Fibroblast of peridontal ligament (primary cell): ENCODE data around the gene AFDN.

Experiments
- DNase-seq: peaks from one replicate; pipeline ENCODE4 v3.0.0-alpha.2; 2010; ENCODE audit errors: extremely low read depth

AFDN gene

DNA sequence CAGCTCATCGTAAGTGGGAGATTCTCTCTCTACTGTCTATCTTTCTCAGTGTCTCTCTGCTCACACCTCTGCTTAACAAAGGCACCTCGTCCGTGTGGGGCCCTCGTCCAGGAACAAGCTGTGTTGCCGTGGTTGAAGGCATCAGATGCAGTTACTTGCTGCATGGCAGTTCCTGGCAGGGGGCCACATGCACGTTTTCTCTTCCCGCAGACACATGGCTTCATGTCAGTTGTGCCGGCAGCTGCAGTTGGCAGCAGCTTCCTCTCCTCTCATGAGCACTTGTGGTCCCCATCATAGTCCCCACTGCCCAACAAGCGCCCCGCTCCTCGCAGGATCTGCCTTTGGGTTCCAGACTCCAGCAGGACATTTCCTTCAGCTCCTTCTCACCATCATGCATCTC, 7.1 kb upstream of the AFDN start:
- no peak for DNase-seq

GRCh38 chr6:167820681-167821080, 6.0 kb upstream of the AFDN start:
- DNase-seq: no peak

DNA sequence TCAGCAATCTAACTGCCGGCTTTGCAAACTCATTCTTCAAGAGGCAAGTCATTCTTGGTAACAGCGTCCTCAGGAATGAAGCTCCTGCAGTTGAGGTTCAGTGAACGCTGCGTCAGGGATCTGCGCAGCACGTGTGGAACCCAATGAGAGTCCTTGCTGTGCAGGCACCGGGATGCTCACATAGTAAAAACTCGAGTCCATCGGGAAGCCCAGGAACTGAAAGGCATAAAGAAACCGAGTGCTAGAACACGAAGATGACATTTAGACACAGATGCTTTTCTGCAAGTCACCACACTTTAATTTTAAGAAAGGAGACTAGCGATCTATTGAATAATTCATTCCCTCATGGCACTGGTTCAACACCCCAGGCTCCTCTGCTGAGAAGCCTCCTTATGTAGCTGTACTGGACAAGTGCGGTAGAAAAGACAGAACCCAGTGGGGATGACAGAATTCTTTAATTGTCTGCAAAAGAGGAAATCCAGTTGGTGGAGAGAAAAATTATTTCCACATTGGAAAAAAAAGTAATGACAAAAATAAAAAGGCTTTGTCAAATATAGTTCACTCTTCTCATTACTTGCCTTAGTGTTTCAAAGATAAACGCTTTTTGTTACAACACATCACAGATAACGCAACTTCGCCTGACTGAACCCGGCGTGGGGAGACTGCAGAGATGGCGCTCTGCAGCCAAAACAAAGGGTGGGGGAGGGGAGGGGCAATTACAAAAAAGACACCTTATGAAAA, 1.9 kb upstream of the AFDN start:
- DNase-seq: peak; percentile 20

DNA sequence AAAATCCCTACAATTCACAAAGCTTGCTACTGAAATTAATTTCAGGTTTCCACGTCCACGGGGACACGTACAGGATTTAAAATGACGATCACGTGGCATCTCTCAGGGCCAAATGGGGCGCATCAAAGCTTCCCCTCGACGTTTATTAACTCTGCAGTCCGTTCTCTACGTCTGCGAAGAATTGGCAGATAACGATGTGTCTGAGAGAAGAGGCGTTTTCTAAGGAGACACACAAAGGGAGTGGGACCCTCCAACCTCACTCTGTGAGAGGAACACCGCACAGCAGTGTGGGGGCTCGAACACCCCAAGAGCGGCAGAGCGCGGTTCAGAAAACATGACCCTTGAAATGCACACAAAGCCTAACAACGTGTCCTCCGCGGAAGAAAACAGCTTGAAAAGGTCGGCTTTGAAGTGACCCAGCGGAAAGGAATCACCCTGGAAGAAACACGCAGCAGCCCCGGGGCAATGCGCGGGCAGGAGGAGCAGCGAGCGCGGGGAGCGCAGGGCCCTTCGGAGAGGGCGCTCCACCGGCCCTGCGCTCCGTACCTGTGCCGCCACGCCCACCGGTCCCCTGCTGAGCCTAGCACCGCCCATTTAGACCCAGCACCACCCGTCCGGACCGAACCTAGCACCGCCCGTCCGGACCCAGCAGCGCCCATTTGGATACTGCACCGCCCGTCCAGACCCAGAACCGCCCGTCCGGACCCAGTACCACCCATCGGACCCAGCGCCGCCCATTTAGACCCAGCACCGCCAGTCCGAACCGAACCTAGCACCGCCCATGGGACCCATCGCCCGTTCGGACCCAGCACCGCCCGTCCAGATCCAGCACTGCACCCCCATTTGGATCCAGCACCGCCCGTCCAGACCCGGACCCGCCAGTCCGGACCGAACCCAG, 1.1 kb upstream of the AFDN start:
- peak; percentile 15 for DNase-seq

- peak; percentile 23 for DNase-seq
Measured at GRCh38 chr6:167826230-167826895, 348 bp upstream of the AFDN start.

DNA sequence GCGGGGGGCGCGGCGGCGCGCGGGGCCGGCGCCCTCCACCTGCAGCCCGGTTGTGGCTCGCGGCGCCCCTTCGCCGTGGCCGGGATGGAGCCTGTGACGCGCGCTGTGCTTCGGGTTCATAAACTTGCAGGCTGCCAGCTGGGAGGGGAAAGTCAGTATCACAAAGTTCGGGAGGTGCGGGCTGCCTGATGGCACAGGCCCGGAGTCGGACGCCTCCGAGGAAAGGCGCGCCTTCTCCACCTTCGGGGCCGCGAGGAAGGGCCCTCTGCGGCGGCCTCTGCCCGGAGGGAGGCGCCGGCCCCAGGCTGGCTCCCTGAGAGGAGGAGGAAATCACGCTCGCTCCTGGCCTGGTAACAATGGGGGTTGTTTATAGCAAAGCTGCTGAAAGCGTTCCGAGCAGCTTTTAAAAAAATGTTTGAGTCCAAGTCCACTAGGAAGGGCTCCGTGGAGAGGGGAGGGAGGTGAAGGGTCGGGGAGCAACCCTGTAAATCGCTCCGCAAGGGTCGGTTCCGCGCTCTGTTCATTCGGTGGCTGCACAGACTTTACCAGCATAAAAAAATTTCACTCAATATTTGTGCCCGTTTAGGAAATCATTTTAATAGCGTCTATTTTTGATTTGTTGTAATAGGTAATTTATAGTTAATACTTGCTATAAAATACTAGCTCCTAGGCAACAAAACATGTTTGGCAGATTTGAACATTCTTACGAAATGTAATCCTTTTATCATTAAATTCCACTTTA, 1.0 kb downstream of the AFDN start:
- DNase-seq: peak; percentile 33

DNA sequence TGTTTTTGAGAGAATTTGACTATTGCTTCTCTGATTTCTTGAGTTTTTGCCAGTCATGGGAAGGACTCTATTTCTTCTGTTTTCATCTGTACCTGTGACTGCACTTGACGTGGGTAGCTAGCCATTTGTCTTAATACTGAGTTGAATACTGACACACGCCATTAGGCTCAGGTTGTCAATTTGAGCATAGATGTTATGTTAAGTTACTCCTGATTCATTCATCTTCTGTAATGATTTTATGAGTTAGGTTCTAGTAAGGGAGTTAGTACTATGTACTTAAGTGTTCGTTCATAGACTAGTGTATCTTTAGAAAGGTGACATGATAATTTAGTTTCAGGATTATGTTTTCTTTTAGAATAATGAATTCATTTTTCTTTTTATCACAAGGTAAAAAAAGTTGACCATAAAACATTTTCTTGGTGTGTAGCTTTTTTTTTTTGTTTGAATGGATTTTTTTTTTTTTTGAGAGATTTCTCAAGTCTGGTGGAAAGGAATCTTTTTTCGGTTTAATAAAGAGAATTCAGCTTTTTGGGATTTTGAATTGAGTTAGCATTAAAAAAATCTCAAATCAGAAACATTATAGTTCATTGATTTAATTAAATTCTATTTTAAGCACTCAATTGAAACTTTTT, 1.7 kb downstream of the AFDN start:
- DNase-seq: no peak

DNA sequence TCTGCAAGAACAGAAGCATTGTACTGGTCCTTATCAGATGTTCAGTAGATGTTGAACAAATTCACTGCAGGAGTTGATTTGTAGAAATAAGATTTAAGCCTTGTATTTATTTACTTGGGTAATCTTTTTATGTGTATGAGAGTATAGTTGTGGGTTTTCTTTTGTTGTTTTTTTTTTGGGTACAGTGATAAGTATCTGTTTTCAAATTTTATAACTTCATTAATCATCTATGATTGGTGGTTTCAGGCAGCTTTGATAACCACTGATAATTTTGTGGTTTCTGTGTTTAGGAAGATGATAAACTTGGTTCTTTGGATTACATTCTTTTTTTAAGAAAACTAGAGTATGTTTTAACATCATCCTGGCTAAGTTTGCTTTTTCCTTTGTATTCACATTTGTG, 2.8 kb downstream of the AFDN start:
- DNase-seq: no peak

DNA sequence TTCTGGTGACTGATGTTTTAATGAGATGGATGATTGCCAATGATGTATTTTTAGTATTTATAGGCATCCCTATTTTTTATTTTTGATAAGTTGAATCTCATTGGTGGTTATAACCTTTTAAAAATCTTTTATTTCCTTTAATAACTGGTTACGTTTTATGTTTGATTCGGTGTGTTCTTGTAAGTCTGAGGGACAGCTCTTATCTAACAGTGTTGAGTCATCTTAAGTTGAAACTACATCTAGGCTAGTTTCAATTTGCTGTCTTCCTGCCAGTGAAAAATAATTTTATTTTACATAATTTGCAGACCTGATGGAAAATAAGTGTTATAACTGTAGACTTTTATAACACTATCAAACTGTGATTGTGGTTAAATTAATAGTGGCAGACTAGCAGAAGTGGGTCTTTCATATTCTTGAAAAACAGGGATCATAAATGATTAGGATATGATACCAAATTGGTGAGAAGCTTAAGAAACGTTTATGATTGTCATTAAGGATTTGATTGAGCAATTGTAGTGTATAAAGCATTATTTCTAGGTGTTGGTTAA, 4.6 kb downstream of the AFDN start:
- DNase-seq: no peak

- DNase-seq: peak; percentile 30
Measured at GRCh38 chr6:167832497-167833395, 6.0 kb downstream of the AFDN start.

DNA sequence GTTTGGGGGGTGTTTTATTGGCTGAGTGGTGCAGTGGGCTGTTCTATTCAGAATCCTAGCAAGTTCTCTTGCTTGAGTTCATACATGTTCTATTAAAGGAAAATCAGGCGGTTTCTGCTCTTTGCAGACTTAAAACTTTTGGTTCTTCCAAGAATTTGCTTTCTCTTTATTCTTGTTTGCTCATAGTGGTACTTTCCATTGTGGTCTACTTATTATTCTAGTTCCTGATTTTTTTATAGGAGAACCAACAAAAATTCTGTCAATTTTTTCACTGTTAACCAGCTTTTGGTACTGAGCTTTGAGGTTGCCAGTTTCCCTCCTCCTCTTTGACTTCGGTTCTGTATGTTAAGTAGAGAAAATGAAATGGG, 6.7 kb downstream of the AFDN start:
- DNase-seq: no peak

- no peak for DNase-seq
Measured at GRCh38 chr6:167835260-167835659, 8.5 kb downstream of the AFDN start.

DNA sequence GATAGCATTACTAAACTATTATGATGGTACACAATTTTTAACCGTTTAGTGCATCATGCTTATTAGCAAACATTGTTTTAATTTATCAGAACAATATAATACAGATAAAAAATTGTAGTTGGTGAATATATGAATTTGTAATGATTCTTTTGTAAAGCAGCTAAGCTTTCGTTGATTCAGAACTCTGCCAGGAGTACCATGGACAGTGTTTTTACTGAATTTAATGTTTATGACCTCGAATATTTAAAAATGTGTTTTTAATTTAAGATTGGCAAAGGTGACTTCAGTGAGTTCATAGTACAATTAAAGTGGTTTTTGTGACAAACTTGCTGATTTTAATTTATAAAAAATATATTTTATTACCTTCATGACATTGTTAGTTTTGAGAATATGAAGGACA, 10.0 kb downstream of the AFDN start:
- peak; percentile 66 for DNase-seq

GRCh38 chr6:167838207-167838748, 11.6 kb downstream of the AFDN start:
- DNase-seq: no peak

- DNase-seq: no peak
Measured at GRCh38 chr6:167839343-167839742, 12.6 kb downstream of the AFDN start.

GRCh38 chr6:167839755-167840154, 13.0 kb downstream of the AFDN start:
- no peak for DNase-seq

DNA sequence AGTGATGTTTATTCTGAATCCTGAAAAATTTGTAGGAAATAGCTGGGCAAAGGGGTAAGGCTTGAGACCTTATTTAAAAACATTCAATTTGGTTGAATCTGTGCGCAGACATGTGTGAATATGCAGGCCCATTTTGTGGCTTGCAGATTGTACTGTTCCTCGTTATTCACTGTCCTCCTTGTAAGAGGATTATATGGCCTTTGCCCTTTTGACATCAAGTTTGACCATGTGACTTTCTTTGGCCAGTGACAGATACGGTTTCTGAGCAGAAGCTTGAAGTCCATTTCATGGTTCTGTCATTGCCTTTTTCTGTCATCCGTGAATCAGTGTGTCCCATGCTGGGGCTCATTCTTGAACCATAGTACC, 13.4 kb downstream of the AFDN start:
- no peak for DNase-seq

- no peak for DNase-seq
Measured at GRCh38 chr6:167840526-167841179, 13.9 kb downstream of the AFDN start.

GRCh38 chr6:167841981-167842380, 15.3 kb downstream of the AFDN start:
- DNase-seq: no peak
